ENCODE results near the gene FAM237A.

Gene FAM237A

DNA sequence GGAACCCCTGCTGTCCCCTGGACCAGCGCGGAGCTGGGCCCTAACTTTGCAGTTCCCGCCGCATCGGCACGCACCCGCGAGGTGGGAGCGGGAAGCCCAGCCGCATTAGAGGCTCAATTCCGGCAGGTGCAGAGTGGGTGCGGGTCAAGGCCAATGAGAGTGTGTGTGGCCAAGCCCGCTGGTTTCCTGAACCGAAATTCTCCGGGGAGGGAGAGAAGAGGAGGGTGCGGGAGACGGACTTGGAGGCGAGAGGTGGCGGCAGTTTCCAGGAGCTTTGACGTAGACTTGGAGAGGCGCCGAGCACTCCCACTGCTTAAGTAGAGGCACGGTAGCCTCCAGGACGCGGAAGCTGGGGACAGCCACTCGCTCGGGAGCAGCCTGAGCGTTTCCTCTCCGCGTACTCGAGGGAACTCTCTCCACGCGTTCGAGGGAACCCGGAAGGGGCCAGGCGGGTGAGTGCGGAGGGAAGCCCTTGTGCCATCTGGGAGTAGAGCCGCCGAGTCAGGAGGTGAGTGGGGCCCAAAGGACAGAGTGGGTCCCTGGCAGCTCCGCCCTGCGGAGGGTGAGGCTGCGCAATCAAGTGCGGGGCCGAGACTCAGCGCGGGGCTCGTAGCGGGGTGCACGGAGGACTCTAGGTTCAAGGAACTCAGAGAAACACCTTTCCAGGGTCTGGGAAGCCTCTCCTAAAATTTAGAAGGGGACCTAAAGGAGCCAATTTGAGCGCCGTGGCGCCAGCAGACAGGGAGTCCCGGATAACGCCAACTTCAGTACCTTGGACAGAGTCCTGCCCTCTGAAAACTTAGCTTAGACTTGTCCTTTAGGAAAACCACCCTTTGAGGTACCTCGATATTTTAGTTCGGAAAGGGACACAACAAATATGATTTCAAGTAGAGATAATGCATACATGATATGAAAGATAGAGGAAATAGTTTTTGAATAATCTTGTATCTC, at the start of gene FAM237A:
Gene FAM237A (plus strand): TSS at position 413 of the 951 bp plus-strand sequence. CDS start 1,750 bp downstream, outside the sequence.
- H3K27ac Mint-ChIP-seq, result no peak within 1 kb of the TSS
- H3K27me3 Mint-ChIP-seq, result no peaks in the 10 kb centered on the region
- no peak within 1 kb of the TSS for H3K4me3 Mint-ChIP-seq
- no peaks in the 10 kb centered on the region for H3K4me1 Mint-ChIP-seq
- H3K9me3 Mint-ChIP-seq, result no peaks in the 10 kb centered on the region
- H3K36me3 Mint-ChIP-seq, result no peaks in the 10 kb centered on the region
- CTCF ChIA-PET, result interaction anchor here (0.5 kb wide), 1 partner anchor 477 kb away, joined by 3 read pairs; no protein-coding TSS in a partner anchor
- peak; percentile 62 for DNase-seq

DNA sequence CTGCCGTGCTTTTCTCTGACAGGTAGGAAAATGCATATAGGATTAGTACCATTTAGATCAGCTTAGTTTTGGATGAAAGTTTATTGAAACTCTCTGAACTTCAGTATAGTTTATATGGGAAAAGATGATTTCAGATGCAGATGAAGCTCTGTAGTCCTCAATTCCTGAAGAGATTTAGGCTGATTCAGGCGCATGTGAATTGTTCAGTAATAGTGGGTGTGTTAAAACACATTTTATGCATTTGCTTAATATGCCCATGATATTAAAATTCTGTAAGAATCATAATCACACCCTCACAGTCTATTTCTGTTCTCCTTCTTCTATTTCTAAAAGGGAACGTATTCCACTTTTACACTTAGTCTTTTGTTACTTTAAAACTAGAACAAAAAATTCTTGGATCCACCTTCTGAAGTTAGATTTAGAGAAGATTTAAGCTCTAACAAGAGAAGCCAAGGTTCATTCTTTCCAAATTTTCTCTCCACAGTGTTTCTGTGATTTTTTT, 44.5 kb upstream of the FAM237A start:
- CTCF ChIA-PET, result no interaction called here

DNA sequence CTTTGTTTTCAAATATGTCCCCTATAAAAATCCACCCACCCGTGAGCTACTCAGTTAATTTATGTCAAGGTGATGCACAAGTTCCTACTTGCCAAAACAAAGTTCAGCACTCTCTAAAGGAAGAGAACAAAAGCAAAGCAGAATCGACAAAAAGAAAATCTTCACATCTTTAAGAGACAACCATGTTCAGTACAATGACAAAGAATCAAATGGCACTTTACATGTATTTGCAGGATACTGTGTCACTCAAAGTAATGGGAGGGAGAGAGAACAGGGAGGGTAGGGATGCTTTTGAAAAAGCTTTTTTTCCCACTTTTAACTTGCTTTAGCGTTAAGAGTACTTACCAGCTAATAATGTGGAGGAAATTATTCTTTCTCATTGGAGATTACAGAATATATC, 39.0 kb upstream of the FAM237A start:
- CTCF ChIA-PET, result no interaction called here
- Mint-ChIP-seq H3K27me3 (no peaks in the 10 kb centered on the region), H3K9me3 (no peaks in the 10 kb centered on the region), H3K36me3 (no peaks in the 10 kb centered on the region), H3K4me3 (no peak overlapping the region), H3K27ac (no peak overlapping the region), H3K4me1 (no peaks in the 10 kb centered on the region)
- DNase-seq, result no peak

More for the DNA sequence above, 44.5 kb upstream of the FAM237A start:
- no peaks in the 10 kb centered on the region for H3K9me3 Mint-ChIP-seq
- no peak overlapping the region for H3K4me3 Mint-ChIP-seq
- H3K27me3 Mint-ChIP-seq, result no peaks in the 10 kb centered on the region
- H3K4me1 Mint-ChIP-seq, result no peaks in the 10 kb centered on the region
- DNase-seq, result no peak
- no peaks in the 10 kb centered on the region for H3K36me3 Mint-ChIP-seq
- no peak overlapping the region for H3K27ac Mint-ChIP-seq

DNA sequence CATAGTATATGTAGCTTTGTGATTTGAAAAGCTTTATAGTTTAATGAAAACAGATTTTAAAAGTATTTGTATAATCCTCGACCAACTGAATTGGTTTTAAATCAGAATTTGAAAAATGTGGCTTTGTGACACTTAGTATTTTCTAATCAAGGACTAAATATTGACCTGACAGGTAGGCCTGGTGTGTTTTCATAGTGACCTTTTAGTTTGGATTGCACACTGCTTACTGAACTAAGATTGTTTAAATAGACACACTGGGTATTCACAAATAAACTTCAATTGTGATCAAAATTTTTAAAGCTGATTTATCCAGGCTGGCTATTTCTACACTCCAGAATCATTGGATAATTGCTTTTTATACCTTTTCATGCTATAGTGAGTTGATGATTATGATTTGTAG, 31.8 kb upstream of the FAM237A start:
- no peaks in the 10 kb centered on the region for H3K9me3 Mint-ChIP-seq
- CTCF ChIA-PET, result no interaction called here
- peaks cover 8% of the 10 kb centered on the region for H3K4me1 Mint-ChIP-seq
- H3K4me3 Mint-ChIP-seq, result no peak overlapping the region
- no peak overlapping the region for H3K27ac Mint-ChIP-seq
- no peak for DNase-seq
- no peaks in the 10 kb centered on the region for H3K36me3 Mint-ChIP-seq
- H3K27me3 Mint-ChIP-seq, result no peaks in the 10 kb centered on the region

DNA sequence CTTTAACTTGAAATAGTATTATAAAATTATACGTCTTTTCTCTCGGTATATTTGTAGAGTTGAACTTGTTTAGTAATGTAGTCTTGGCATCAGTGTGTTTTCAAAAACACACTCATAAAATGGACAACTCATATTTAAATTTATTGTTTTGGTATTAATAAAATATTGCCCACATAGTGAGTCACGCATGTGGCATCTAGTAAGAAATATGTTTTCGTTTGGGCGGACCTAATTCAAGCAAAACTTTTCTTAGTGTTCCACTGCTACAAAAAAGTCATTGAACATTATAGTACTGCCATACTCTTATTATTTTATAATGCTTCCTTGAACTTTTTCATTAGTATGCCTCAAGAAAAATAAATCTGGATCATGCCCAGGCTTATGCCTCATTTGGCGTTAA, 31.1 kb upstream of the FAM237A start:
- CTCF ChIA-PET, result no interaction called here
- Mint-ChIP-seq H3K27ac (no peak overlapping the region), H3K27me3 (no peaks in the 10 kb centered on the region), H3K9me3 (no peaks in the 10 kb centered on the region), H3K4me3 (no peak overlapping the region), H3K36me3 (no peaks in the 10 kb centered on the region), H3K4me1 (peaks cover 8% of the 10 kb centered on the region)
- DNase-seq, result no peak

DNA sequence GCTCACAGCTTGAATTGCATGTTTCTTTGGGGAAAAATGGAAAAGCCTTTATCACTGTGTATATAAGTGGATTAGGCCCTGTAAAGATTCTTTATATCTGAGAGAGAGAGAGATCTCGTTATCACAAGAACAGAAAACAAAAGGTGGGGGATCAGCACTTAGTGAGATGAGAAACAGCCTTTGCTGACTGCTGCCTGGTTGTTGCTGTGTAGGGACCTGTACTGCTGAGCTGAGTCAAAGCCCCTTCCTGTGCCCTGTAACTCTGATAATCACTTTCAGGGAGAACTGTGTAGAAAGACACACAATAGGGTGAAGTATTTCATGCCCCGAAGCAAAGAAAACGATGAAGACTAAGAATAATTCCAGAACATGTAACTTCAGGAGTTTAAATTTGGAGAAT, 30.6 kb upstream of the FAM237A start:
- DNase-seq, result no peak
- Mint-ChIP-seq H3K36me3 (no peaks in the 10 kb centered on the region), H3K27ac (no peak overlapping the region), H3K27me3 (no peaks in the 10 kb centered on the region), H3K4me1 (peaks cover 8% of the 10 kb centered on the region), H3K4me3 (no peak overlapping the region), H3K9me3 (no peaks in the 10 kb centered on the region)
- CTCF ChIA-PET, result no interaction called here

DNA sequence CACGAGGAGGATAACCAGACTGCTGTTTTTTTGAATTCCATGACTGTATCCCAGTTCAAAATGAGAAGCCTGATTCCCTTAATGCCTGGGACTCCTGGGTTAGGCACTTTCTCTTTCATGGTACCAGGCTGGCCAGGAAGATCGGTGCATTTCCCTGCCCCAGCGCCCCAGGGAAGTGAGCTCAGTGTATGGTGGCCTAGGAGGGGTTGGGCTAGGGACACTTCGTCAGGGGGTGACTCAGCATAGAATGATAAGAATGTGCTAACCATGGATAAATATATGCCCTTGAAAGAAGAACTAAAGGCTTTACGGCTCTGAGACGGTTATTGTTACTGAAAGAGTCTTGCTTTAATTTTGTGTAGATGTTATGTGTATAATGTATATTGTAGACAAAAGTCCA, 27.5 kb upstream of the FAM237A start:
- H3K36me3 Mint-ChIP-seq, result no peaks in the 10 kb centered on the region
- no peak for DNase-seq
- no peaks in the 10 kb centered on the region for H3K27me3 Mint-ChIP-seq
- CTCF ChIA-PET, result no interaction called here
- no peak overlapping the region for H3K4me3 Mint-ChIP-seq
- H3K27ac Mint-ChIP-seq, result no peak overlapping the region
- H3K4me1 Mint-ChIP-seq, result peaks cover 3% of the 10 kb centered on the region
- no peaks in the 10 kb centered on the region for H3K9me3 Mint-ChIP-seq

DNA sequence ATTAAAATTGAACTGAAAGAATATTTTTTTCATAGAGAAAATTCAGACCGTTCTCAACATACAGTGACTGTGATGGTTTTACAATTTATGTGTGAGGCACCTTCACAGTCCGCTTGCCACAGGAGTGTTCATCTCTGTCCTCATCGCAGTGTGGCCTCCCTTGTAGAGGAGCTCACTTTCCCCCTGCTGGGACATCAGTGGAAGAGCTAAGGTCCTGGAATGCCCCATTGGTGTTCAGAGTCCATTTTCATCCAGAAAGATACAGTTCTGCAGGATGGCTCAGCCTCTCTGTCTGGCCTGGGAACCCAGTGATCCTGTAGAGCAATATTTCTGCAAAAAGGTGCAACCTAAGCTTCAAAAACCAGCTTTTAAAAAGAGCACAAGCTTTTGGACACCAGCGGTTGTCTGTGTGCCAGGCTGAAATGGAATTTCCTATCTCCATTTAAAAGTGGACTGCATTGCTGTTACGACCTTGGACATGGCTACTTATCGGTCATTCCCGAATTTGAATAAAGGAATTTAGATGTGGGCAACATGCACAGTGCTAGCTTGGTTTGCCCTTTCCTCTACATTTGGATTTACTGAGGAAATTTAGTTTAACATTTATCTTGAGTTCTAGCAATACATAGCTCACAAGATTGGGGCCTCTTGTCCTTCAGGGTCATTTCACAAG, 26.7 kb upstream of the FAM237A start:
- H3K9me3 Mint-ChIP-seq, result no peaks in the 10 kb centered on the region
- no peaks in the 10 kb centered on the region for H3K36me3 Mint-ChIP-seq
- CTCF ChIA-PET, result no interaction called here

DNA sequence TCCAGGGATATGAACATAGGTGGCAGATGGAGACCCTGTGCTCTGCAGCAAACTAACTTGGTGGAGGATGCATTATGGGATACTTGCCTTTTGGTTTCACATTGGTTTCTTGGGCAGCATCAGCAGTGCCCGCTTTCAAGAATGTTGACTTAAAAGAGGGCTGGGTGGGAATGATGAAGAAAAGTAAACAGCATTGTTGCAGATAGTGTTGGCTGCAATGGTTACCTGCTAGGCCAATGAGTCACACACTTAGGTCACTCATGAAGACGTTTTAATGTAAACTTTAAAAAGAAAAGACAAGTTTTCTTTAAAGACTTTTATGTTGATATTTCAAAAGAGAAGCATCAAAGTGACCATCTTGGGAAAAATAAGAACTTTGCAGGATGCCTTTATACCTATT, 26.1 kb upstream of the FAM237A start:
- Mint-ChIP-seq H3K27ac (no peak overlapping the region), H3K9me3 (no peaks in the 10 kb centered on the region), H3K4me3 (no peak overlapping the region), H3K4me1 (no peaks in the 10 kb centered on the region), H3K27me3 (no peaks in the 10 kb centered on the region), H3K36me3 (no peaks in the 10 kb centered on the region)
- CTCF ChIA-PET, result no interaction called here
- no peak for DNase-seq

More for the DNA sequence above, 26.7 kb upstream of the FAM237A start:
- no peak overlapping the region for H3K4me3 Mint-ChIP-seq
- no peak for DNase-seq
- no peaks in the 10 kb centered on the region for H3K4me1 Mint-ChIP-seq
- H3K27me3 Mint-ChIP-seq, result no peaks in the 10 kb centered on the region
- H3K27ac Mint-ChIP-seq, result no peak overlapping the region

DNA sequence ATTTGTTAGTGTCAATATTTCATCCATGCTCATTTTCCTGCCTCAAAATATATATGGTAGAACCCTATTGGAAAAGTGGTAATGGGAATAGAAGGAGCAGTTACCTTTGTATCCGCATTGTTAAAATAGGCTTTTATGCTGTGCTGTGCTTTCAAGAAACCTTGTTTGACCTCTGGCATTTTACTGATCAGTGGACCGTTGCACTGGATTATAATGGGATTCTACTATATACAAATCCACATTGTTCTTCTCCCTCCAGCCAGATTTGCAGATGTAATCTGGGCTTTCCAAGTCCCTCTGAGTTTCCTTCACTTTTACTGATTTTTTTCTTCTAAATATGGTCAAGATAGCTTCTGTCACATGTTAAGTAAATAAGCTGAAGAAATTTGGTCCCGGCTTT, 23.3 kb upstream of the FAM237A start:
- H3K36me3 Mint-ChIP-seq, result no peaks in the 10 kb centered on the region
- CTCF ChIA-PET, result no interaction called here
- H3K4me1 Mint-ChIP-seq, result no peaks in the 10 kb centered on the region
- no peak overlapping the region for H3K27ac Mint-ChIP-seq
- DNase-seq, result no peak
- no peaks in the 10 kb centered on the region for H3K27me3 Mint-ChIP-seq
- no peaks in the 10 kb centered on the region for H3K9me3 Mint-ChIP-seq
- H3K4me3 Mint-ChIP-seq, result no peak overlapping the region

DNA sequence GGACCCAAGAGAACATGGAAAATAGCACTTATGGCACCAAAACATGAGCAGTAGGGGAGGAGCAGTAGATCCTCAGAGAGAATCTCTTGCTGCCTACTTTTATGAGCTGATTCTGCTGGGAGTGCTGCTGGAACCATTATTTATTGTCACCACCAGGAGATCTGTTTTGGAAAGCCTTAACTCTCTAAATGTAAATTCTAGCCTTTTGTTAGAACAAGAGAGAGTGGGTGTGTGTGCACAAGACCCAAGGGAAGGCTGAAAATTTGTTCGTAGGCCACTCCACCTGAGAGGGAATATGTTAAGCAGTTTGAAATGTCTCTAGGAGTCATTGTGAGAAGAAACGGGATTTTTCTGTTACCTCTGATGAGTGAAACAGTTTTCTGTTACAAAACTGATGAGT, 16.2 kb upstream of the FAM237A start:
- H3K27me3 Mint-ChIP-seq, result peaks cover 10% of the 10 kb centered on the region
- CTCF ChIA-PET, result no interaction called here
- no peaks in the 10 kb centered on the region for H3K4me1 Mint-ChIP-seq
- no peak for DNase-seq
- H3K9me3 Mint-ChIP-seq, result no peaks in the 10 kb centered on the region
- H3K27ac Mint-ChIP-seq, result no peak overlapping the region
- H3K36me3 Mint-ChIP-seq, result no peaks in the 10 kb centered on the region
- no peak overlapping the region for H3K4me3 Mint-ChIP-seq

DNA sequence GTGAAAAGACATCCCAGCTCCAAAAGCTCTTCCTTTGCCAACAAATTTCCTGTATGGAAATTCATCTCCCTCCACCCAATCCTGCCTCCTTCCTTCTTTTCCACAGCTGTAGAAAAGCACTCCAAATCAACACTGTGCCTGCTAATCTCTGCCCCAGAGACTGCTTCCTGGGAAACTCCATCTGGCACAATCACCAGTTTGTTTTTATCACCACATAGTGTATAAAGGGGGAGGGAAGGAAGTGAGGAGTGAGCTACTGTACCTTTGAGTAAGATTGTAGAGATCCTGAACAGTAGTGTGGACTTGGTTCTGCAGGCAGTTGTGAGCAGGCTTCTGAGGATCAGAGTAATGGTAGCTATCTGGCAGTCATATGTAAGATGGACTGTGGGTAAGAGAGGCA, 14.7 kb upstream of the FAM237A start:
- H3K4me3 Mint-ChIP-seq, result no peak overlapping the region
- no peaks in the 10 kb centered on the region for H3K9me3 Mint-ChIP-seq
- no peak overlapping the region for H3K27ac Mint-ChIP-seq
- peaks cover 10% of the 10 kb centered on the region for H3K27me3 Mint-ChIP-seq
- no peaks in the 10 kb centered on the region for H3K36me3 Mint-ChIP-seq
- CTCF ChIA-PET, result no interaction called here
- no peaks in the 10 kb centered on the region for H3K4me1 Mint-ChIP-seq
- no peak for DNase-seq

DNA sequence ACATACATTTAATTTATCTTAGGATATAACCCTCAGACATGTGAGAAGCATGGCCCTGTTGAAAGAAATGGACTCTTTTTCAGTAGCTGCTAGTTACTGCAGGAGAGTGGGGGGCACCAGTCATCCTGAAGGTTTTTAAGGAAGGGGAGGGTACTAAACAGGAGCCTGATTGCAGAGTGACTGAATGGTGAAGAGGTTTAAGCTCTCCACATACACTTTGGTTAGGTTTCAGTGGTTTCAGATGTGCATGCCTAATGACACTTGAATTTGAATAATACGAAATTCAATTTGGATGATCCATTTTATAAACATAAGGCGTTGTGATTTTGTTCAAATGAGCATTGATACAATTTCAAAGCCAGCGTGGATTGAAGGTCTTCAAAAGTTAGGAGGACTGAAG, 10.9 kb upstream of the FAM237A start:
- peaks cover 10% of the 10 kb centered on the region for H3K27me3 Mint-ChIP-seq
- no peak overlapping the region for H3K4me3 Mint-ChIP-seq
- DNase-seq, result no peak
- no peaks in the 10 kb centered on the region for H3K4me1 Mint-ChIP-seq
- no peak overlapping the region for H3K27ac Mint-ChIP-seq
- CTCF ChIA-PET, result no interaction called here
- H3K36me3 Mint-ChIP-seq, result no peaks in the 10 kb centered on the region
- H3K9me3 Mint-ChIP-seq, result no peaks in the 10 kb centered on the region

DNA sequence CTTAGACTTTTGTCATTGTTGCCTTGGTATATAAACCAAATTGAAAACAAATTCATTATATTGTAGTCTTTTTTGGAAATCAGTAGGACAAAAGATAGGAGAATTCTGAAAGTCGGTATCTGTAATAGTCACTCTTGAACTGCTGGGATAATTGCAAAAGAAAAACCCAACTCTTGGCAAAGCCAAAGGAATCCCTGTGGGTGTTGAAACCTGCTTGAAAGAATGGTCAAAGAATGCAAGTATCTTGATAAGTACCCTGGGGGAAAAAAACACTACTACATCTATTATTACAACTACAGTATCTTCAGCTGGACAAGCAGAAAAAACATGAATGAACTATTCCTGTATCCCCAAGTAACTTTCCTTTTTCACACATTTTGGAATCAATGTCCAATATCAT, 7.3 kb upstream of the FAM237A start:
- CTCF ChIA-PET, result no interaction called here
- H3K4me3 Mint-ChIP-seq, result no peak overlapping the region
- H3K27me3 Mint-ChIP-seq, result no peaks in the 10 kb centered on the region
- no peak overlapping the region for H3K27ac Mint-ChIP-seq
- no peaks in the 10 kb centered on the region for H3K9me3 Mint-ChIP-seq
- no peak for DNase-seq
- no peaks in the 10 kb centered on the region for H3K4me1 Mint-ChIP-seq
- H3K36me3 Mint-ChIP-seq, result no peaks in the 10 kb centered on the region

DNA sequence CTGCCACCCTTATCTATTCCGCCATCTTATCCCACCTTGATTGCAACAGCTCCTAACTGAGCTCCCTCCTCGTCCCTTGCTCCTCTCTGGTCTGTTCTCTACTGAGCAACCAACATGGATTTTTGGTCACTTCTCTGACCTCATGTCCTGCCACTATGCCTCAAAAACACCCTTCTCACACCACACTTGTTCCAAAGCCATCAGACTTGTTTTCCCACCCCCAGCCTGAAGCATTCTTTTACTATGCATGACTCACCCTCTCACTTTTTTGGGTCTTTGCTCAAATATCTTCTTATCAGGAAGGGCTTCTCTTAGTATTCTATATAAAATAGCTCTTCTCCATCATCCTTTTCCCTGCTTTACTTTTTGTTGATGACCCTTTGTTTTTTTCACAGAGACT, 2.7 kb upstream of the FAM237A start:
- Mint-ChIP-seq H3K9me3 (no peaks in the 10 kb centered on the region), H3K27me3 (no peaks in the 10 kb centered on the region), H3K36me3 (no peaks in the 10 kb centered on the region), H3K27ac (no peak overlapping the region), H3K4me3 (no peak overlapping the region), H3K4me1 (no peaks in the 10 kb centered on the region)
- DNase-seq, result no peak
- CTCF ChIA-PET, result no interaction called here
